Activated T-cell treated with anti-CD3 and anti-CD28 coated beads, Interleukin-2, amount 50 U/mL, for 72 hours (primary cell): ENCODE data around the gene DLGAP1. TPM values are rescaled to one million over a fixed set of nuclear protein-coding genes. Genes with fewer than 3 reads are reported as not detected.

ENCODE experiments used
- ATAC-seq, 2 donors: fragments of 150-1000 bp; cut with Tn5 transposase; replicated peaks in 1 of 2; 2 replicates each; pipeline ENCODE4 v1.10.0; 2021; ENCODE audit warnings: moderate library complexity in 2 of 2, mild to moderate bottlenecking in 1 of 2
- DNase-seq, 2 donors: peaks; one replicate each; pipeline ENCODE4 v3.0.0; 2021 to 2022; ENCODE audit warnings: mixed read lengths in 1 of 2
- H3K27ac Mint-ChIP-seq: one replicate; pipeline ENCODE4 v1.8.0; 2022; ENCODE audit warnings: mild to moderate bottlenecking, moderate library complexity, mixed read lengths
- H3K27me3 Mint-ChIP-seq: one replicate; pipeline ENCODE4 v1.8.0; 2022; ENCODE audit warnings: low read depth, mixed read lengths
- H3K36me3 Mint-ChIP-seq, 2 donors: one replicate each; pipeline ENCODE4 v1.8.0; 2022; ENCODE audit warnings: mixed read lengths in 2 of 2, mild to moderate bottlenecking in 1 of 2; ENCODE audit not compliant: insufficient read depth in 2 of 2
- H3K4me1 Mint-ChIP-seq: one replicate; pipeline ENCODE4 v1.8.0; 2022; ENCODE audit warnings: low read depth, mixed read lengths
- H3K4me3 Mint-ChIP-seq, 2 donors: one replicate each; pipeline ENCODE4 v1.8.0; 2022; ENCODE audit warnings: mild to moderate bottlenecking in 2 of 2, mixed read lengths in 2 of 2, moderate library complexity in 2 of 2
- H3K9me3 Mint-ChIP-seq, 2 donors: one replicate each; pipeline ENCODE4 v1.8.0; 2022; ENCODE audit warnings: mixed read lengths in 2 of 2
- total RNA-seq, 2 donors: library from RNA; stranded (reverse); gene quantifications; one replicate each; pipeline ENCODE4 v1.2.3, GENCODE V29; 2022

DLGAP1 gene
- total RNA-seq, 2 donors from 2014 or later, result 0.17 to 0.51 TPM

DNA sequence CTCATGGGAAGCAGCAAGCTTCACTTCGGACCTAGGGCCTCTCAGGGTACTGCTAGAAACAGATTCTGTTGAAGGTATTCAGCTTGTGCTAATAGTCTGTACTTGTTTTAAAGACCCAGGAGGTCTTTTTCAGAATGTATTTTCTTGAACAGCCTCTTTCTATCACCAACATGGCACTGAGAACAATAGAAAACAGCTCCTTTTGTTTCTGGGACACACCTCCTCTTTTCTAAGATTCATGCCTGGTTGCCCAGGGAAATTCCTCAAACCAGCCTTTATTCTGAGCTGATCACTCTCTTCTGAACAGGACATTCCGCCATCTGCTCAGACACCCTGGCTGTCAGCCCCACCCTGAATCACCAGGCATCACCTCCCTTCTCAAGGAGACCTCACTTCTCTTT is 615.5 kb downstream of the DLGAP1 start:
- Mint-ChIP-seq H3K4me3 (no peak overlapping the region), H3K9me3 (no peaks in the 10 kb centered on the region), H3K27me3 (peaks cover 22% of the 10 kb centered on the region), H3K27ac (no peak overlapping the region), H3K36me3 (no peaks in the 10 kb centered on the region), H3K4me1 (no peaks in the 10 kb centered on the region)
- ATAC-seq (no peak), DNase-seq (no peak)

- H3K4me3 Mint-ChIP-seq, result no peak overlapping the region
- H3K9me3 Mint-ChIP-seq, result no peaks in the 10 kb centered on the region
- ATAC-seq (no peak), DNase-seq (no peak)
- H3K27me3 Mint-ChIP-seq, result peaks cover 21% of the 10 kb centered on the region
- no peak overlapping the region for H3K27ac Mint-ChIP-seq
- H3K36me3 Mint-ChIP-seq, result no peaks in the 10 kb centered on the region
- no peaks in the 10 kb centered on the region for H3K4me1 Mint-ChIP-seq
These were observed 618.4 kb downstream of the DLGAP1 start for GRCh38 chr18:3836483-3837335.

DNA sequence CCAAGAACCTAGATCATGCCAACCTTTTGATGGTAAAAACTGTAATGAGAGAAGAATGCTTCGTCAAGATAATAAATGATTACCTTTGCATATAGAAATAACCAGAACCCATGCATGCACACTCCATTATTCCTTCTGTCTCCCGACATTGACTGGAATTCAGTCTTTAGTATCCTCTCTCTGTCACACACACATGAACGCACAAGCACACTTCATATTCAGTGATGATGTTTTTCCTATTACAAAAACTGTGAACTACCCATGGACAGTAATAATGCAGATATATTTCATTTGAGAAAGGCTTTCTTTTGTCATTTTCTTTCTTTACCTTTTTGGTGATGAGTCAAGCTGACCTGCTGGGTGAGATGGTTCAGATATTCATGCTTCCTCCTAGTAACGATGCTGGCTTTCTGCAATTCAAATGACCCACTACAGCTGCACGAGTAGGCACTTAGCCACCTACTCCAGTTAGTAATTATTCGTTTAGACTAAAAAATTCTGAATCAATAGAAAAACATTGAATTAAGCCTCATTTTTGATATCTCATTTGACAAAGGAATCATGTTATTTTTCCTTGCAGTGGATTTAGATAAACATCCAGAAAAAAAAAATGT is 623.0 kb downstream of the DLGAP1 start:
- Mint-ChIP-seq H3K9me3 (no peaks in the 10 kb centered on the region), H3K27me3 (peaks cover 6% of the 10 kb centered on the region), H3K36me3 (no peaks in the 10 kb centered on the region), H3K27ac (no peak overlapping the region), H3K4me1 (no peaks in the 10 kb centered on the region), H3K4me3 (no peak overlapping the region)
- DNase-seq (no peak), ATAC-seq (no peak)

DNA sequence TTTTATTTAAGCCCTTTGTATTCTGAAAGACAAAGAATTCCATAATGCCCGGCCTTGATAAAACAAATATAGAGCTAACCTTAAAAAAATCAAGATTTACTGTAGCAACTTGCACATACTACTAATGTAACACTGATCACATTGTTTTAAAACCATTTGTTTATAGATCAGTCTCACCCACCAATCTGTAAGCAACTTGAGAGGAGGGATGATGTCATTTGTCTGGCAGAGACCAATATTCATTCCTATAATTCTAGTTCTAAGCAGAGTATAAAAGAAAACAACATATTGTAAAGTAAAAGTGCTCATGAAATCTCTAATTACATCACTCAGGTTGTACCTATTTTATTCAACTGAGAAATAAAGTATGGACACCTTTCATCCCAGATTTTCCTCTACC is 624.5 kb downstream of the DLGAP1 start:
- Mint-ChIP-seq H3K36me3 (no peaks in the 10 kb centered on the region), H3K4me1 (no peaks in the 10 kb centered on the region), H3K27me3 (peaks cover 17% of the 10 kb centered on the region), H3K9me3 (peaks cover 0 to 2% of the 10 kb centered on the region in 2 donors), H3K27ac (no peak overlapping the region), H3K4me3 (no peak overlapping the region)
- DNase-seq (no peak), ATAC-seq (no peak)

DNA sequence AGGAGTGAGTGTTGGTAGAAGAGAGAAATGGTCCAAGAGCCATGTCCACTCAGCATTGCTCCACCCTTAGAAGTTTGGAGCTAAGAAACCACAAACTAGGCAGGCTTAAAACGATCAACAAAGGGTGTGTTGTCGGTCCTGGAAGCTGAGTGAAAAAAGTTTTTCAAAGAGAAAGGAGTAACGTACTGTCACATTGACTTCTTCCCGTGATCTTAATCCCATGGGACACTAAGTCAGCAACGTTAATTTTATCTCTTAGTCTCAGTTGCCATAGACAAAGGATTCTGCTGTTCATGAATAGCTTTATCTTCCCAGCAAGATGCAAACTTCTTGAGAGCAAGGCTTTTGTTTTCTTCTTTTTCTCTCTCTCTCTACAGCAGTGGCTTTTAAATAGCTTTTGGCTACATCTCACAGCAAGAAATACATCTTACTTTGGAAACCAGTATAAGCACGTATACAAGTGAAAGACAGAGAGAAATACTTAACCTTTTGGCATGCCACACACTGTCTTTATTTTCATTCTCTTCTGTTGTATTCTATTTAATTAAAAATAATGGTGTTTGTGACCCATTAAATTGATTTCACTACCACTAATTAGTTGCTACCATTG is 627.8 kb downstream of the DLGAP1 start:
- no peak for ATAC-seq
- no peaks in the 10 kb centered on the region for H3K4me1 Mint-ChIP-seq
- peaks cover 0 to 2% of the 10 kb centered on the region in 2 donors for H3K9me3 Mint-ChIP-seq
- no peaks in the 10 kb centered on the region for H3K36me3 Mint-ChIP-seq
- H3K4me3 Mint-ChIP-seq, result no peak overlapping the region
- no peak for DNase-seq
- no peak overlapping the region for H3K27ac Mint-ChIP-seq
- H3K27me3 Mint-ChIP-seq, result peaks cover 11% of the 10 kb centered on the region

GRCh38 chr18:3826021-3826420 is 629.1 kb downstream of the DLGAP1 start:
- Mint-ChIP-seq H3K27me3 (peaks cover 11% of the 10 kb centered on the region), H3K4me3 (no peak overlapping the region), H3K4me1 (no peaks in the 10 kb centered on the region), H3K27ac (no peak overlapping the region), H3K9me3 (peaks cover 0 to 2% of the 10 kb centered on the region in 2 donors), H3K36me3 (no peaks in the 10 kb centered on the region)
- no peak for DNase-seq
- no peak for ATAC-seq

DNA sequence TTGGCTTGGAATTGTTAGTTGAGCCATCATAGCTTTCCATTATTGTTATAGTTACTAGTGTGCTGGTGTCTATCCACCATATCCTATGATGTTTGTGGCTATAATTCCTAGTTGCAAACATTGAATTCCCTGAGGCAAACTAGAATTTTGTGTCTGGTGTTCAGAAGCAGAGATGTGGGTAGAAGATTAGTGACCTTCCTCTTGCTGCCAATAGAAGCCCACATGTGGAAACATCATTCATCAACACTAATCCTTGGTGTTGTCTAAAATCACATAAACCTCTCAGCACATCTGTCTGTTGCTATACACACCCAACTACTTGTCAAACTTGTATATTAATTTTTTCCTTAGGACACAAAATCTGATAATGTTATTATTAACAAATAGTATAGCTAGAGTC is 631.0 kb downstream of the DLGAP1 start:
- no peaks in the 10 kb centered on the region for H3K4me1 Mint-ChIP-seq
- H3K36me3 Mint-ChIP-seq, result no peaks in the 10 kb centered on the region
- no peak overlapping the region for H3K4me3 Mint-ChIP-seq
- no peak for ATAC-seq
- H3K27ac Mint-ChIP-seq, result no peak overlapping the region
- H3K27me3 Mint-ChIP-seq, result peaks cover 17% of the 10 kb centered on the region
- no peak for DNase-seq
- H3K9me3 Mint-ChIP-seq, result peaks cover 0 to 2% of the 10 kb centered on the region in 2 donors

DNA sequence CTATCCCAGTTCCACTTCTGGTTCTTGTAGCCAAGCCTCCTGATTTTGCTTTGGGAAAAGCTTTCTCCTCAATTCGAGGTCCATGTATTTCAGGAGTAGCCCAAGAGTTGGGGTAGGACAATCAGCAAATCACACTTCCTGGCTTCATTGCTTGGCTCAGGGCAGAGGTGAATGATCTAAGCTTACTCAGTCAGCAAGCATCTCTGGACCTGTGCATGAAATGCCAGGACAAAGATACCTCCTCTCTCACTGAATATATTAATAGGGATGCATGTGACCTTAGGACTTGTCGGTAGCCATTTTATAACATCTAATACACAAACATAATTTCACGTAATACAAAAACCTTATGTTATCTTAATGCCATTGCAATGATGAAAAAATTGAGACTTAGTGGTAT is 632.0 kb downstream of the DLGAP1 start:
- peaks cover 17% of the 10 kb centered on the region for H3K27me3 Mint-ChIP-seq
- ATAC-seq, result no peak

DNA sequence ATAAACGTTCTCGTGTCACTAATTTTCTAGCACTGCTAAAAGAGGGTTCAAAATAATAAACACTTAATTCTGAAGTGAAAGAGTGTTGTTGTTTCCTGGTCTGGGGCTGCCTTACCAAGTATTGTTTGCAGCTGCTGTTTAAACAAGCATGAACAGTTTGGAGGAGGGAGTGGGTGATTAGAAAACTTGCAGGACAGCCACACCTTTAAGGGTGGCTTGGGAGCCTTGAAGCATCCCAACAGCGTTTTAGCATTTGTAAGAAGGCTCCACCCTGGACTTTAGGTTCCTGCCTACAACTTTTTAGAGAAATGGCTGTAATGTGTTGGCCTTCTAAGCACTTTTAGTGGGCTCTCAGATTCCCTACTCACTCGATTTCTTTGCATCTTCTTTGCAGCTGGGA is 633.6 kb downstream of the DLGAP1 start:
- Mint-ChIP-seq H3K27me3 (peaks cover 13% of the 10 kb centered on the region), H3K4me1 (no peaks in the 10 kb centered on the region), H3K27ac (no peak overlapping the region), H3K9me3 (peaks cover 0 to 2% of the 10 kb centered on the region in 2 donors), H3K4me3 (no peak overlapping the region), H3K36me3 (no peaks in the 10 kb centered on the region)
- DNase-seq (no peak), ATAC-seq (no peak)

More for the DNA sequence above, 632.0 kb downstream of the DLGAP1 start:
- no peaks in the 10 kb centered on the region for H3K4me1 Mint-ChIP-seq
- no peak overlapping the region for H3K27ac Mint-ChIP-seq
- no peaks in the 10 kb centered on the region for H3K36me3 Mint-ChIP-seq
- DNase-seq, result no peak
- peaks cover 0 to 2% of the 10 kb centered on the region in 2 donors for H3K9me3 Mint-ChIP-seq
- no peak overlapping the region for H3K4me3 Mint-ChIP-seq

- Mint-ChIP-seq H3K9me3 (no peaks in the 10 kb centered on the region), H3K4me1 (no peaks in the 10 kb centered on the region), H3K4me3 (no peak overlapping the region), H3K27ac (no peak overlapping the region), H3K36me3 (no peaks in the 10 kb centered on the region), H3K27me3 (peaks cover 14% of the 10 kb centered on the region)
- DNase-seq (no peak), ATAC-seq (no peak)
These were observed 635.1 kb downstream of the DLGAP1 start for GRCh38 chr18:3819961-3820360.

DNA sequence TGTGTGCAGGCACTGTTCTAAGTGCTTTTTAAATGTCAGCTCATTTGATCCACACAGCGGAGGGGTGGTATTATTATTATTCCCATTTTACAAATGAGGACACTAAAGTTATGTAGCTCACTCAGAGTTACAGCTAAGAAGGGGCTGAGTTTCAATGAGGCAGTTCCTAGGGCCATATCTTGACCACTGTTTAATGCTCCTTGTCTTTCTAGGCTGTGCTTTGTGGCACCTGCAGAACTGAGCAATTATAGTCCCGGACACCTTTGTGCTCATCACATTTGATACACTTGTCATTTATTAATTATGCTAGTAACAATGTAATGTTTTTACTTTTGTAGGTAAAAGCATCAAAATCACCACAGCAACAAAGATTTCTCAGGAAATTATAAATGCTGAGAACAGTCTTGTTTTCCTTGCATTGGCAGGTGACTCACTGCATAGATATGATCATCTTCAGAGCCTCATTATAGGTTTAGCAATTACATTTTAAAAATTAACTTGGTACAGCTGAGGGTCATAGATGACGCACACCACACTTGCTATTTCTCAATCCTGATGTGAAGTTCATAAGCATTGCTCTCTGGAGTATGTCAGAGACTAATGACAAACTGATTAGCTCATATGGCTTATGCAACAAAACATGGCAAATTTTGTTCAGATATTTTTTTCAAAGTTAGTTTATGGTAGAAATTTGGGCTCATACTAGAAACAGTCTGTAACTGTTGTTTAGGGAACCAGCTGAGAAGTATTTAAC is 638.3 kb downstream of the DLGAP1 start:
- H3K27me3 Mint-ChIP-seq, result peaks cover 14% of the 10 kb centered on the region
- no peak overlapping the region for H3K4me3 Mint-ChIP-seq
- H3K4me1 Mint-ChIP-seq, result no peaks in the 10 kb centered on the region
- no peak overlapping the region for H3K27ac Mint-ChIP-seq
- DNase-seq (no peak), ATAC-seq (peak in 1 of 2 donors; percentile 67)
- H3K9me3 Mint-ChIP-seq, result no peaks in the 10 kb centered on the region
- H3K36me3 Mint-ChIP-seq, result no peaks in the 10 kb centered on the region

DNA sequence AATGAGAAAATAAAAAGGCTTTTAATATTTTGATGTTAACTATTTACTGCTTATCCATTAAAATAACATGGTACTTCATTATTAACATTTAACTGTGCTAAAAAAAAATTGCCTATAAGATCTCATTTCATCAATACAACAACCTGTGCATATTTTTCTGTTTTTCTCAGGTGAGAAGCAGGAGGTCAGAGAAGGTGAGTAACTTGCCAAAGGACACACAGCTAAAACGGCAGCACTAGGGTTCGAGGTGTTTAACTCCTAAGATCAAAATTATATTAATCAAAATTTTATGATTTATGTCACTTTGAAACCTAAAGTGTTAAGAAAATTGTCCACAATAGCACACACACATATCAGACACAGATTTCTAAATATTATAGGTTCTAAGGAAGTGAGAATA is 639.1 kb downstream of the DLGAP1 start:
- H3K36me3 Mint-ChIP-seq, result no peaks in the 10 kb centered on the region
- no peak overlapping the region for H3K4me3 Mint-ChIP-seq
- H3K4me1 Mint-ChIP-seq, result no peaks in the 10 kb centered on the region
- peaks cover 14% of the 10 kb centered on the region for H3K27me3 Mint-ChIP-seq
- no peak for DNase-seq
- no peak for ATAC-seq
- no peak overlapping the region for H3K27ac Mint-ChIP-seq
- H3K9me3 Mint-ChIP-seq, result no peaks in the 10 kb centered on the region

DNA sequence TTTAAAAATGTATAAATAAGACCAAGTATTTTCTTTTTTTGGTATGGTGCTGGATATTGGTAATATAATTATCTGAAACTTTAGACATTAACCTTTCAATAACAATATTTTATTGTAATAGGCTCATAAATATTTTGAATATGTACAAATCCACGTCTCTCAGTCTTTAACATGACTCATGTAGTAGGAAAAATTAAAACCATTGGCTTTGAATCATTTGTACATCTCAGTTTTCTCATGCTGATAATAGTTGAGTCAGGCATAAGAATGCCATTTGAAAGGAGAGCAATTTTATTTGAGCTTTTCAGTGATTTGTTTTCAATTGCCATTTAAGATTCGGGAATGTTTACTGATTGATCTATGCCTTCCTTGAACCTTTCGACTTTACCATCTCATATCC is 640.3 kb downstream of the DLGAP1 start:
- no peak overlapping the region for H3K4me3 Mint-ChIP-seq
- H3K27ac Mint-ChIP-seq, result no peak overlapping the region
- no peaks in the 10 kb centered on the region for H3K36me3 Mint-ChIP-seq
- H3K9me3 Mint-ChIP-seq, result no peaks in the 10 kb centered on the region
- H3K4me1 Mint-ChIP-seq, result no peaks in the 10 kb centered on the region
- H3K27me3 Mint-ChIP-seq, result peaks cover 9% of the 10 kb centered on the region
- no peak for DNase-seq
- ATAC-seq, result no peak
